Ramos (cell line): ENCODE results near the gene CROCC.
"Not testable (repeated sequence)": the region's sequence is repeated elsewhere in the genome, so short reads cannot be mapped to it uniquely, and the experiment has no call there.

ENCODE experiments used
- in situ Hi-C: fragments of 300-500 bp; cut with MboI; formaldehyde crosslinking; loops from one replicate; pipeline ENCODE4 v1.14.3; 2022; ENCODE audit warnings: low sequenced_read_pairs; ENCODE audit not compliant: unreplicated experiment

CROCC gene

DNA sequence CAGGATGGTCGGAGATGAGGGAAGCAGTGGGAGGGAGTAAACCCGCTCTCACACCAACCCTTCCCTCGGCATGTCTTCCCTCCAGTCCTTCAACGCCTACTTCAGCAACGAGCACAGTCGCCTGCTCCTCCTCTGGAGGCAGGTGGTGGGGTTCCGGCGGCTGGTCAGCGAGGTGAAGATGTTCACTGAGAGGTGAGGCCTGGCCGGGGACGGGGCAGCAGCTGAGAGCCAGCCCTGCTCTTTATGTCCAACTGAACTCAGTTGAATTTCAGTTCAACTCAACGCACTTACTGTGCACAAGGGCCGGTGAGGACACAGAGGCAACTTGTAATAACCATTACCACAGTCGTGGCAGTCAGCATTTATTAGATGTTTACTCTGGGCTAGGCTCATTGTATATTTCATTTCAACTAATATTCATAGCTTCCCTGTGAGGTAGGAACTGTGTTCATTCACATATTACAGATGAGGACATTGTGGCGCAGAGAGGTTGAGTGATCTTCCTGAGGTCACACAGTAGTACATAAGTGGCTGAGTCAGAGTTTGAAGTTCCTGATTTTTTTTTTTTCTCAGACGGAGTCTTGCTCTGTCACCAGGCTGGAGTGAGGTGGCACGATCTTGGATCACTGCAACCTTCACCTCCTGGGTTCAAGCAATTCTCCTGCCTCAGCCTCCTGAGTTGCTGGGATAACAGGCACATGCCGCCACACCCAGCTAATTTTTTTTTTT is 9.6 kb downstream of the CROCC start:
- in situ Hi-C loops, result not testable (repeated sequence)

GRCh38 chr1:16933945-16934344 is 12.2 kb downstream of the CROCC start:
- in situ Hi-C loops, result not testable (repeated sequence)

DNA sequence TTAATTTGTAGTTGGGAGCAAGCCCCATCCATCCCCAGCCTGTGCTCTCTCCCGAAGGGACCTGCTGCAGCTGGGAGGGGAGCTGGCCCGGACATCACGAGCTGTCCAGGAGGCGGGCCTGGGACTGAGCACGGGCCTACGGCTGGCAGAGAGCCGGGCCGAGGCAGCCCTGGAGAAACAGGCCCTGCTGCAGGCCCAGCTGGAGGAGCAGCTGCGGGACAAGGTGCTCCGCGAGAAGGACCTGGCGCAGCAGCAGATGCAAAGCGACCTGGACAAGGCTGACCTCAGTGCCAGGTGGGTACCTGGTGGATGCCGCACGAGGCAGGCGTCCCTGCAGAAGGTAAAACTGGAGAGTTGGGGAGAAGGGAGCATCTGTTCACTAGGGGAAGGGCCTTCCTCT is 14.8 kb downstream of the CROCC start:
- in situ Hi-C loops, result not testable (repeated sequence)

GRCh38 chr1:16938351-16939321 is 16.9 kb downstream of the CROCC start:
- in situ Hi-C loops, result no loop called here

- in situ Hi-C loops, result not testable (repeated sequence)
These were observed 17.9 kb downstream of the CROCC start for GRCh38 chr1:16939386-16940180.

GRCh38 chr1:16944038-16944437 is 22.3 kb downstream of the CROCC start:
- in situ Hi-C loops, result no loop called here

- in situ Hi-C loops, result loop anchor here (5.0 kb wide), 1 partner anchor 323 kb away; no protein-coding TSS in a partner anchor
These were observed 23.8 kb downstream of the CROCC start for GRCh38 chr1:16945512-16945911.

GRCh38 chr1:16946185-16946584 is 24.5 kb downstream of the CROCC start:
- in situ Hi-C loops, result loop anchor here (5.0 kb wide), 1 partner anchor 324 kb away; no protein-coding TSS in a partner anchor

DNA sequence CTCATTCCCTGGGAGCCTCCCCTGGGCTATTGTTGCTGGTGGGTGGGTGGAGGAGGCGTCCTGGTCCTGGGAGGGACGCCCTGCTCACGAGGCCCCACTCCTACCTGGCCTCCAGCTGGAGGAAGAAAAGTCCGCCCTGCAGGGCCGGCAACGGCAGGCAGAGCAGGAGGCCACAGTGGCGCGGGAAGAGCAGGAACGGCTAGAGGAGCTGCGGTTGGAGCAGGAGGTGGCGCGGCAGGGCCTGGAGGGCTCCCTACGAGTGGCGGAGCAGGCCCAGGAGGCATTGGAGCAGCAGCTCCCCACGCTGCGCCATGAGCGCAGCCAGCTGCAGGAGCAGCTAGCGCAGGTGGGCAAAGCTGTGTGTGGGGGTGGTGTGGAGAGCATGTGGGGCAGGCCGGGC is 24.9 kb downstream of the CROCC start:
- in situ Hi-C loops, result loop anchor here (5.0 kb wide), 1 partner anchor 324 kb away; no protein-coding TSS in a partner anchor

DNA sequence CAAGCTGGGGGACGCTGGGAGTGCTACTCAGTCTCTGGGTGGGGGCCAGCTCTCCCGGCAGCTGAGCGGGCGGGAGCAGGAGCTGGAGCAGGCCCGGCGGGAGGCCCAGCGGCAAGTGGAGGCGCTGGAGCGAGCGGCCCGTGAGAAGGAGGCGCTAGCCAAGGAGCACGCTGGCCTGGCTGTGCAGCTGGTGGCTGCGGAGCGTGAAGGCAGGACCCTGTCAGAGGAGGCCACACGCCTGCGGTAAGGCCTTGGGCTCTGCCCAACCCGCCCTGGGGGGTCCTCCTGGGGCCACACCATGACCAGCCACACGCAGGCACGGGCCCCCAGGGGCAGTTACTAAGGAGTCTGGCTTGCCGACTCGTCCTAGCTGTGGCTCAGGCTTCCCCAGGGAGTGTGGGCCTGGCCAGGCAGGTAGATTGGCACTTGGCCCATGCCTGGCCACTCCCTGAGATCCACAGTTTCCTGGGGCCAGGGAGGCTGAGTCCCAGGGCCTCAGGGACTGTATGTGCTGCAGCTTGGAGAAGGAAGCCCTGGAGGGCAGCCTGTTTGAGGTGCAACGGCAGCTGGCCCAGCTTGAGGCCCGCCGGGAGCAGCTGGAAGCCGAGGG is 26.7 kb downstream of the CROCC start:
- in situ Hi-C loops, result loop anchor here (5.0 kb wide), 1 partner anchor 326 kb away; no protein-coding TSS in a partner anchor

DNA sequence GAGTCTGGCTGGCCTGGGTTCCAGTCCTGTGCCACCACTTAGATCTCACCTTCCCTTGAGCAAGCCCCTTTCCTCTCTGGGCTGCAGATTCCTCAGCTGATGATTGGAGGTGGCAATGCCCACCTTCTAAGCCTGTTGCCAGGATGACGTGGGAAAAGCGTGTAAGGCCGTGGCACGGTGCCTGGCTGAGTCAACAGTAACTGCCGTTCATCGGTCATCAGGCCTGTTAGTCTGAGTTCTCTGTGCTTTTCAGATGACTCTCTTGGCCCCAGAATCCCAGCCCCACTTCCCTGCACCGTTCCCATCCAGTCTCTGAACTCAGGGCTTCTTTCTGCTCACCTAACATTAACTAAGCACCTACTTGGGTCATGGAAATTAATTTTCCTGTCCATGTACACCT is 27.3 kb downstream of the CROCC start:
- in situ Hi-C loops, result loop anchor here (5.0 kb wide), 1 partner anchor 327 kb away; no protein-coding TSS in a partner anchor

DNA sequence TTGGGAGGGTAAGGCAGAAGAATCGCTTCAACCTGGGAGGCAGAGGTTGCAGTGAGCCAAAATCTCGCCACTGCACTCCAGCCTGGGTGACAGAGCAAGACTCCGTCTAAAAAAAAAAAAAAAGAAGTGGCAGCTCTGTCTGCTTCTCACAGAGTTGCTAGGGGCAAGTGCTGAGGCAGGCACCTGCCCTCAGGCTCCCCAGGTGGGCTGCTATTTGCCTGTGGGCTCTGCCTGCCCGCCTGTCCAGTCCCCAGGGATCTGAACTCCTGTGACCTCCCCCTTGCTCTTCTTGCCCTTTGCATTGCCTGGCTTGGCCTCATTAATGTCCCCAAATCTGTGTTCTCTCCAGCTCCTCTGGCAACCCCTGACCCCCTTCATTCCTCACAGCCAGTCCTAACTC is 30.6 kb downstream of the CROCC start:
- in situ Hi-C loops, result not testable (repeated sequence)

GRCh38 chr1:16954579-16954978 is 32.8 kb downstream of the CROCC start:
- in situ Hi-C loops, result no loop called here

- in situ Hi-C loops, result no loop called here
These were observed 33.5 kb downstream of the CROCC start for GRCh38 chr1:16955186-16955585.

DNA sequence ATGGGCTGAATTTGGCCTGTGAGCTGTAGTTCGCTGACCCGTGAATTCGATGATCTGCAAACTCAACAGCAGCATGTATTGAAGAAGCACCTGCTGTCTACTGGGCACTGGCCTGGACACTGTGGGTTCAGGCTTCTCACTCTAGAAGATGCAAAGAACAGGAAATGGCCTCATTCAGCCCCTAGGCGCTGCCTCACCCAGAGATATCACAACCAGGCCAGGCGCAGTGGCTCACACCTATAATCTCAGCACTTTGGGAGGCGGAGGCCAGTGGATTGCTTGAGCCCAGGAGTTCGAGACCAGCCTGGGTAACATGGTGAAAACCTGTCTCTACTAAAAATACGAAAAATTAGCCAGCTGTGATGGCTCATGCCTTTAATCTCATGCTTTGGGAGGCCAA is 35.0 kb downstream of the CROCC start:
- in situ Hi-C loops, result no loop called here

- in situ Hi-C loops, result no loop called here
These were observed 36.0 kb downstream of the CROCC start for GRCh38 chr1:16957731-16958130.

DNA sequence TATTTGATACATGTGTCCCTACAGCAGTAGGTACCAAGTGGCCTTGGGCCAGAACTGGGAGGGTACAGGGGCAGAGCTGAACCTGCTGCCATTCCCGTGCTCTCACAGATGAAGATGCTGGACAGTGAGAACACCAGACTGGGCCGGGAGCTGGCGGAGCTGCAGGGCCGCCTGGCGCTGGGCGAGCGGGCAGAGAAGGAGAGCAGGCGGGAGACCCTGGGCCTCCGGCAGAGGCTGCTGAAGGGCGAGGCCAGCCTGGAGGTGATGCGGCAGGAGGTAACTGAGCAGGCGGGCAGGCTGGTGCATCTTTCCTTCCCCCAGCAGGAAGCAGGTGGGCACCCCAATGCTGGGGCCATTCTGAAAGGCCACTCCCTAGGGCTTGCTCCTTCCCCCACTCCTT is 36.7 kb downstream of the CROCC start:
- in situ Hi-C loops, result no loop called here

- in situ Hi-C loops, result no loop called here
These were observed 39.0 kb downstream of the CROCC start for GRCh38 chr1:16960560-16961296.
